HepG2 (cell line): Measurements from ENCODE around the gene C6orf132. TPM values are rescaled to one million over a fixed set of nuclear protein-coding genes. Genes with fewer than 3 reads are reported as not detected.
A peak's percentile ranks its signal among the peaks of the same experiment; 100 is the strongest.

Source experiments
- DNMT3B ChIP-seq: conservative IDR thresholded peaks from 2 replicates; pipeline ENCODE4 v1.6.1; 2016; ENCODE audit warnings: missing biosample characterization, control low read depth
- FOXO4 ChIP-seq: sonication (generic); formaldehyde crosslinking; conservative IDR thresholded peaks from 2 replicates; pipeline ENCODE4 v1.8.1; 2023; ENCODE audit warnings: missing genetic modification reagents
- KDM5B ChIP-seq: sonication (generic); formaldehyde crosslinking; IDR thresholded peaks from 2 replicates; pipeline ENCODE4 v1.4.0; 2020; ENCODE audit warnings: missing genetic modification reagents, mild to moderate bottlenecking, borderline replicate concordance
- KLF9 ChIP-seq: IDR thresholded peaks from 2 replicates; pipeline ENCODE4 v1.6.1; 2016; ENCODE audit warnings: low read depth
- MEIS1 ChIP-seq: sonication (generic); formaldehyde crosslinking; IDR thresholded peaks from 2 replicates; pipeline ENCODE4 v1.9.0; 2021; ENCODE audit warnings: mild to moderate bottlenecking, missing genetic modification reagents, moderate library complexity, borderline replicate concordance
- MTA3 ChIP-seq: sonication (generic); formaldehyde crosslinking; IDR thresholded peaks from 2 replicates; pipeline ENCODE4 v1.4.0; 2020; ENCODE audit warnings: missing genetic modification reagents
- MYPOP ChIP-seq: sonication (generic); formaldehyde crosslinking; IDR thresholded peaks from 2 replicates; pipeline ENCODE4 v1.8.1; 2023; ENCODE audit warnings: mild to moderate bottlenecking, moderate library complexity, missing genetic modification reagents
- NFE2L1 ChIP-seq: sonication (generic); formaldehyde crosslinking; IDR thresholded peaks from 2 replicates; pipeline ENCODE4 v1.4.0; 2020; ENCODE audit warnings: missing genetic modification reagents, mild to moderate bottlenecking, borderline replicate concordance
- PHF8 ChIP-seq: sonication (generic); formaldehyde crosslinking; IDR thresholded peaks from 2 replicates; pipeline ENCODE4 v1.5.0; 2020; ENCODE audit warnings: missing genetic modification reagents
- PLSCR1 ChIP-seq: sonication (generic); formaldehyde crosslinking; IDR thresholded peaks from 2 replicates; pipeline ENCODE4 v1.5.0; 2020; ENCODE audit warnings: missing genetic modification reagents, mild to moderate bottlenecking, borderline replicate concordance
- PREB ChIP-seq: sonication (generic); formaldehyde crosslinking; IDR thresholded peaks from 2 replicates; pipeline ENCODE4 v1.4.0; 2020; ENCODE audit warnings: missing genetic modification reagents
- SUZ12 ChIP-seq: fragments of 150-350 bp; IDR thresholded peaks from 2 replicates; pipeline ENCODE4 v1.6.1; 2014; ENCODE audit warnings: low read depth, low read length
- TIGD3 ChIP-seq: sonication (generic); formaldehyde crosslinking; IDR thresholded peaks from 2 replicates; pipeline ENCODE4 v1.5.1; 2020; ENCODE audit warnings: mild to moderate bottlenecking, missing genetic modification reagents, borderline replicate concordance
- TOE1 ChIP-seq: sonication (generic); formaldehyde crosslinking; IDR thresholded peaks from 2 replicates; pipeline ENCODE4 v1.4.0; 2020; ENCODE audit warnings: mild to moderate bottlenecking, missing genetic modification reagents
- ZBTB38 ChIP-seq: sonication (generic); formaldehyde crosslinking; IDR thresholded peaks from 2 replicates; pipeline ENCODE4 v1.5.1; 2020; ENCODE audit warnings: mild to moderate bottlenecking, missing genetic modification reagents
- ZFX ChIP-seq: sonication (generic); formaldehyde crosslinking; IDR thresholded peaks from 2 replicates; pipeline ENCODE4 v1.4.0; 2020; ENCODE audit warnings: mild to moderate bottlenecking, low read depth, missing genetic modification reagents, moderate library complexity
- ZHX1 ChIP-seq: sonication (generic); formaldehyde crosslinking; IDR thresholded peaks from 2 replicates; pipeline ENCODE4 v1.8.1; 2022; ENCODE audit warnings: low read depth, mild to moderate bottlenecking, missing genetic modification reagents
- ZNF615 ChIP-seq: sonication (generic); formaldehyde crosslinking; IDR thresholded peaks from 2 replicates; pipeline ENCODE4 v1.5.0; 2020; ENCODE audit warnings: mild to moderate bottlenecking, missing genetic modification reagents, borderline replicate concordance
- ZNF749 ChIP-seq: sonication (generic); formaldehyde crosslinking; IDR thresholded peaks from 2 replicates; pipeline ENCODE4 v1.8.0; 2022; ENCODE audit warnings: mild to moderate bottlenecking, missing genetic modification reagents, moderate library complexity, borderline replicate concordance
- ZSCAN22 ChIP-seq: sonication (generic); formaldehyde crosslinking; IDR thresholded peaks from 2 replicates; pipeline ENCODE4 v1.4.0; 2020; ENCODE audit warnings: mild to moderate bottlenecking, missing genetic modification reagents
- polyA plus RNA-seq, 8 experiments: library from polyadenylated mRNA; depleted of rRNA in 3 of 8; stranded (reverse) in 7 of 8; unstranded in 1 of 8; fragments of >200 nt; fragmentation: Illumina TruSeq in 4 of 8; extraction: Trizol in 4 of 8; gene quantifications; 2 replicates each; pipeline versions ENCODE4 v1.2.1 to v1.2.3, GENCODE V29; 2011 to 2016; ENCODE audit warnings: low read depth in 4 of 8, missing spikeins in 1 of 8, mixed read lengths in 1 of 8; ENCODE audit not compliant: insufficient read depth in 1 of 8
- total RNA-seq, 5 experiments: library from RNA; depleted of rRNA; stranded (reverse); fragments of >200 nt; fragmentation: Illumina TruSeq; extraction: Trizol; gene quantifications; 2 replicates each; pipeline ENCODE4 v1.2.3, GENCODE V29; 2016; ENCODE audit warnings: low read depth in 1 of 5

C6orf132 gene
- total and polyA plus RNA-seq, 2 of the 13 experiments (the other 11 are each of a cell fraction or from before 2014, with no cell fraction given), result 0.78 to 3.0 TPM

- no peak for TF ChIP-seq MEIS1 (CRISPR knock-in tag)
- TF ChIP-seq KDM5B (CRISPR knock-in tag), result 0 out of 2 replicates have a peak, but pooled peaks have one; percentile 6
- no peak for TF ChIP-seq DNMT3B
- TF ChIP-seq MYPOP (CRISPR knock-in tag), result no peak
- TF ChIP-seq NFE2L1, result no peak
- 0 out of 2 replicates have a peak, but pooled peaks have one; percentile 26 for TF ChIP-seq ZHX1
- TF ChIP-seq ZFX (CRISPR knock-in tag), result peak; percentile 54
- no peak; the same call in 1 of the 2 replicates for TF ChIP-seq PHF8
- TF ChIP-seq FOXO4 (CRISPR knock-in tag), result no peak
- peak; percentile 36; the same call in 1 of the 2 replicates for TF ChIP-seq ZBTB38 (CRISPR knock-in tag)
- no peak for TF ChIP-seq PLSCR1 (CRISPR knock-in tag)
- TF ChIP-seq KLF9 (CRISPR knock-in tag), result no peak
- TF ChIP-seq SUZ12, result no peak
- no peak for TF ChIP-seq TIGD3 (CRISPR knock-in tag)
- TF ChIP-seq MTA3 (CRISPR knock-in tag), result no peak
- TF ChIP-seq TOE1, result no peak
- no peak for TF ChIP-seq PREB (CRISPR knock-in tag)
- no peak for TF ChIP-seq ZNF615 (CRISPR knock-in tag)
- TF ChIP-seq ZNF749 (CRISPR knock-in tag), result no peak
- no peak for TF ChIP-seq ZSCAN22 (CRISPR knock-in tag)
Observed at GRCh38 chr6:42106112-42107023, 36.1 kb downstream of the C6orf132 start (continued).
